Endothelial cell of umbilical vein (primary cell): ENCODE data around the gene CMIP. TPM values are rescaled to one million over a fixed set of nuclear protein-coding genes. Genes with fewer than 3 reads are reported as not detected.

Source experiments
- BruUV-seq: library from RNA; stranded (reverse); fragments of 400-500 nt; replicated peaks from 2 replicates; lab custom pipeline; 2021; lab: Mats Ljungman, UMichigan
- CTCF ChIA-PET: fragments of 300-600, 350-600 bp; sonication (Branson Sonifier 250); formaldehyde crosslinking; loops from one replicate; lab custom pipeline; 2021; ENCODE audit warnings: antibody characterized with exemption, inconsistent platforms; lab: Charles Lee
- POLR2A ChIA-PET: fragments of 300-600, 350-600 bp; sonication (Branson Sonifier 250); formaldehyde crosslinking; loops from one replicate; lab custom pipeline; 2021; ENCODE audit warnings: antibody characterized with exemption, inconsistent platforms; lab: Charles Lee
- DNase-seq: peaks from one replicate; pipeline ENCODE4 v3.0.0-alpha.2; 2011; ENCODE audit warnings: low read depth, low spot score
- FAIRE-seq: peaks from 2 replicates; lab custom pipeline; 2011; peaks lifted over from hg19 to GRCh38; lab: Jason Lieb, UNC
- H2AFZ ChIP-seq: 2 replicates; pipeline ENCODE4 v1.6.0; 2012; ENCODE audit warnings: low read depth, low read length, control low read depth, inconsistent platforms
- H3K27ac ChIP-seq: 2 replicates; pipeline ENCODE4 v1.5.1; 2011; ENCODE audit warnings: low read depth, mild to moderate bottlenecking, control low read depth, low read length, moderate library complexity; ENCODE audit not compliant: insufficient read depth
- H3K27me3 ChIP-seq, 2 experiments: 2 replicates each; pipeline versions ENCODE4 v1.6.0 to v1.6.1; 2011; ENCODE audit warnings: low read length in 2 of 2, mixed read lengths in 1 of 2; ENCODE audit not compliant: control insufficient read depth in 2 of 2, insufficient read depth in 2 of 2
- H3K36me3 ChIP-seq, 2 experiments: 2 replicates in 1 of 2; 3 replicates in 1 of 2; pipeline ENCODE4 v1.5.1; 2011; ENCODE audit warnings: low read length in 2 of 2, mild to moderate bottlenecking in 1 of 2, moderate library complexity in 1 of 2; ENCODE audit not compliant: control insufficient read depth in 2 of 2, insufficient read depth in 2 of 2; ENCODE audit errors: extremely low read depth in 1 of 2
- H3K4me1 ChIP-seq: 3 replicates; pipeline ENCODE4 v1.5.1; 2011; ENCODE audit warnings: mild to moderate bottlenecking, low read length; ENCODE audit not compliant: control insufficient read depth, insufficient read depth; ENCODE audit errors: extremely low read depth
- H3K4me2 ChIP-seq: 2 replicates; pipeline ENCODE4 v1.6.1; 2011; ENCODE audit warnings: low read length, control low read depth, mixed read lengths; ENCODE audit not compliant: insufficient read depth
- H3K4me3 ChIP-seq, 3 experiments: fragments of 200-600 bp in 1 of 3; sonication (generic), shearing (Covaris generic) in 1 of 3; replicated peaks in 1 of 3; 2 replicates each; pipeline ENCODE4 v1.5.1; 2011 to 2016; ENCODE audit warnings: control low read depth in 3 of 3, low read length in 3 of 3, mild to moderate bottlenecking in 2 of 3, inconsistent platforms in 1 of 3, low read depth in 1 of 3, moderate library complexity in 1 of 3; ENCODE audit not compliant: insufficient read depth in 1 of 3
- H3K79me2 ChIP-seq: 2 replicates; pipeline ENCODE4 v1.6.0; 2012; ENCODE audit warnings: low read length, inconsistent platforms; ENCODE audit not compliant: control insufficient read depth, insufficient read depth
- H3K9ac ChIP-seq: replicated peaks from 2 replicates; pipeline ENCODE3; 2011; ENCODE audit warnings: low read length, control low read depth; ENCODE audit not compliant: insufficient read depth; ENCODE audit errors: extremely low read depth
- H3K9me1 ChIP-seq: replicated peaks from 3 replicates; pipeline ENCODE4 v1.6.0; 2011; ENCODE audit warnings: mild to moderate bottlenecking, low read length; ENCODE audit not compliant: control insufficient read depth, insufficient read depth; ENCODE audit errors: extremely low read depth
- H3K9me3 ChIP-seq: replicated peaks from 2 replicates; pipeline ENCODE4 v1.5.1; 2012; ENCODE audit warnings: low read length, inconsistent platforms; ENCODE audit not compliant: control insufficient read depth, insufficient read depth
- H4K20me1 ChIP-seq: replicated peaks from 2 replicates; pipeline ENCODE3; 2011; ENCODE audit warnings: mild to moderate bottlenecking, low read length; ENCODE audit not compliant: control insufficient read depth, insufficient read depth; ENCODE audit errors: extremely low read depth
- EZH2 ChIP-seq: IDR thresholded peaks from 2 replicates; pipeline ENCODE4 v1.6.1; 2012; ENCODE audit warnings: borderline replicate concordance, low read depth, mild to moderate bottlenecking, moderate library complexity, low read length, inconsistent platforms; ENCODE audit not compliant: severe bottlenecking
- FOS ChIP-seq: IDR thresholded peaks from 2 replicates; pipeline ENCODE4 v1.6.1; 2011; ENCODE audit warnings: mild to moderate bottlenecking, low read length, moderate library complexity, borderline replicate concordance; ENCODE audit not compliant: insufficient read depth
- GATA2 ChIP-seq: IDR thresholded peaks from 2 replicates; pipeline ENCODE4 v1.7.0; 2011; ENCODE audit warnings: low read depth, mild to moderate bottlenecking, moderate library complexity, mixed read lengths, low read length; ENCODE audit not compliant: insufficient read length, insufficient read depth
- JUN ChIP-seq: IDR thresholded peaks from 2 replicates; pipeline ENCODE4 v1.6.1; 2011; ENCODE audit warnings: borderline replicate concordance, low read depth; ENCODE audit not compliant: insufficient read length, insufficient read depth
- MYC ChIP-seq: IDR thresholded peaks from one replicate; pipeline ENCODE4 v1.6.1; 2011; ENCODE audit warnings: mild to moderate bottlenecking, low read depth, low read length
- POLR2A ChIP-seq: IDR thresholded peaks from 2 replicates; pipeline ENCODE4 v1.6.1; 2012; ENCODE audit warnings: low read depth, mild to moderate bottlenecking, control low read depth, low read length
- POLR2AphosphoS5 ChIP-seq: IDR thresholded peaks from 2 replicates; pipeline ENCODE4 v1.6.1; 2012; ENCODE audit warnings: low read depth, mild to moderate bottlenecking, control low read depth, low read length, moderate library complexity; ENCODE audit not compliant: insufficient read depth
- dilution Hi-C: fragments of 300-500 bp; cut with MboI; formaldehyde crosslinking; loops from one replicate; pipeline ENCODE4 v1.15.0; 2019; ENCODE audit warnings: low sequenced_read_pairs; ENCODE audit not compliant: extremely low pct_ligation_motif_present
- intact Hi-C: fragments of 100-400 bp; cut with micrococcal nuclease; formaldehyde crosslinking; loops from one replicate; pipeline ENCODE4 v1.10.0; 2022
- polyA plus RNA-seq, 4 experiments: library from polyadenylated mRNA; depleted of rRNA in 3 of 4; stranded (reverse) in 3 of 4; unstranded in 1 of 4; fragments of >200 nt; gene quantifications; 2 replicates each; pipeline versions ENCODE4 v1.2.1 to v1.2.3, GENCODE V29; 2011 to 2012; ENCODE audit warnings: missing spikeins in 1 of 4
- total RNA-seq: library from RNA; stranded (reverse); gene quantifications from 2 replicates; pipeline ENCODE4 v1.2.3, GENCODE V29; 2021
- TF ChIP-seq, protein P1 (sequence below), 2 donors: IDR thresholded peaks; 1 replicate in 1 of 2; 2 replicates in 1 of 2; pipeline ENCODE4 v1.5.1; 2011; ENCODE audit warnings: low read length in 2 of 2, mild to moderate bottlenecking in 2 of 2, moderate library complexity in 2 of 2, control low read depth in 1 of 2, inconsistent platforms in 1 of 2, low read depth in 1 of 2; ENCODE audit not compliant: insufficient read depth in 1 of 2; ENCODE audit errors: extremely low read depth in 1 of 2
- TF ChIP-seq, protein P2 (sequence below): IDR thresholded peaks from 2 replicates; pipeline ENCODE4 v1.6.1; 2011; ENCODE audit not compliant: insufficient read depth, insufficient read length

Gene CMIP
- total and polyA plus RNA-seq, 2 donors (not counting 3 experiments of a cell fraction or from before 2014, with no cell fraction given) = 29.0 to 101 TPM

DNA sequence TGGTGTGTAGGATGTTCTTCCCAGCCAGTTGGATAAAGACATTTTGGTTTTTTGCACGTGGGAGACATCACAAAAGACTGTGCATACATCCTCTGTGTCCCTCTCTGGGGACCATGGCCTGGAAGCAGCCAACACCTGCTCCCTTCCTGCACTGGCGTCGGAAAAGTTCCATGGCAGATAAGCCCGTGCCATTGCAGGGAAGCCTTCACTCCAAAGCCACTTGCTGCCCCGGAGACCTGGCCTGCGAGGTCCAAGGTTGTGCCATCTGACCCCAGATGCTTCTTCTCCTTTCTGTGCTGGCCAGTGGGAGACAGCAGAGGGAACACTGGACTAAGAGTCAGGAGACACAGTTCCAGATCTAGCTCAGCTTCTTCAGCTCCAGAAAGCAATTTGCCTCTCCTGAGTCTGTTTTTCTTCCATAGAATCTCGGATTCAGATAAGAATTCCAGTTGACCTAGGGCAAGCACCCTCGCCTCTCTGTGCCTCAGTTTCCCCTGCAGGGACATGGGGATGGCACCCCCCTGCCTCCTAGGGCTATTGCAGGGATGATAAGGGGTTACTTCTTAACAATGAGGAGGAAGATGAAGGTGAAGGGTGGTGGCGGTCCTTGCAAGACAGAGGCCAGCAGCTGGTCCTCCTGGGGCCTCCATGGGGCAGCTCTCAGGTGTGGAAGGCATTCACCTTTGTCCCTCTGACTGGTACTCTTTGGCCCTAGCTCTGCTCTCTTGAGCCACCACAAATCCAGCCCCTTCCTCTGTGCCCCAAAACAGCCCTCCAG, 134.2 kb downstream of the CMIP start:
- Histone ChIP-seq H2AFZ (no peak overlapping the region), H3K27ac (no peak overlapping the region), H3K9me3 (no peaks in the 10 kb centered on the region), H3K4me1 (no peaks in the 10 kb centered on the region), H3K9me1 (no peaks in the 10 kb centered on the region), H4K20me1 (no peaks in the 10 kb centered on the region), H3K9ac (no peak overlapping the region), H3K36me3 (peaks cover 0 to 3% of the 10 kb centered on the region in 2 experiments), H3K4me3 (no peak overlapping the region), H3K79me2 (peaks cover 4% of the 10 kb centered on the region), H3K4me2 (no peak overlapping the region), H3K27me3 (no peaks in the 10 kb centered on the region)
- TF ChIP-seq POLR2AphosphoS5 (no peak), MYC (no peak), JUN (no peak), EZH2 (no peak), FOS (no peak), POLR2A (no peak), GATA2 (no peak)
- TF ChIP-seq, protein P1, sequence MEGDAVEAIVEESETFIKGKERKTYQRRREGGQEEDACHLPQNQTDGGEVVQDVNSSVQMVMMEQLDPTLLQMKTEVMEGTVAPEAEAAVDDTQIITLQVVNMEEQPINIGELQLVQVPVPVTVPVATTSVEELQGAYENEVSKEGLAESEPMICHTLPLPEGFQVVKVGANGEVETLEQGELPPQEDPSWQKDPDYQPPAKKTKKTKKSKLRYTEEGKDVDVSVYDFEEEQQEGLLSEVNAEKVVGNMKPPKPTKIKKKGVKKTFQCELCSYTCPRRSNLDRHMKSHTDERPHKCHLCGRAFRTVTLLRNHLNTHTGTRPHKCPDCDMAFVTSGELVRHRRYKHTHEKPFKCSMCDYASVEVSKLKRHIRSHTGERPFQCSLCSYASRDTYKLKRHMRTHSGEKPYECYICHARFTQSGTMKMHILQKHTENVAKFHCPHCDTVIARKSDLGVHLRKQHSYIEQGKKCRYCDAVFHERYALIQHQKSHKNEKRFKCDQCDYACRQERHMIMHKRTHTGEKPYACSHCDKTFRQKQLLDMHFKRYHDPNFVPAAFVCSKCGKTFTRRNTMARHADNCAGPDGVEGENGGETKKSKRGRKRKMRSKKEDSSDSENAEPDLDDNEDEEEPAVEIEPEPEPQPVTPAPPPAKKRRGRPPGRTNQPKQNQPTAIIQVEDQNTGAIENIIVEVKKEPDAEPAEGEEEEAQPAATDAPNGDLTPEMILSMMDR (IDR thresholded peaks at IDR 0.05; ENCODE audit: extremely low read depth in 1 of 2, insufficient read depth in 1 of 2, low read depth in 1 of 2, low read length in 2 of 2) = no peak
- TF ChIP-seq, protein P2, sequence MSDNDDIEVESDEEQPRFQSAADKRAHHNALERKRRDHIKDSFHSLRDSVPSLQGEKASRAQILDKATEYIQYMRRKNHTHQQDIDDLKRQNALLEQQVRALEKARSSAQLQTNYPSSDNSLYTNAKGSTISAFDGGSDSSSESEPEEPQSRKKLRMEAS = no peak
- ChIA-PET CTCF (interaction anchor here (0.9 to 1.2 kb wide), 2 partner anchors 150 to 183 kb away, joined by 3 read pairs; no protein-coding TSS in a partner anchor), POLR2A (no interaction called here)
- DNase-seq (no peak), FAIRE-seq (no peak)
- intact Hi-C loops = no loop called here
- BruUV-seq = no TSS peak
- dilution Hi-C loops = no loop called here
